Progenitor cell of endocrine pancreas (in vitro differentiated cells): ENCODE measurements around the gene TWIST2. TPM values are rescaled to one million over a fixed set of nuclear protein-coding genes. Genes with fewer than 3 reads are reported as not detected.

ENCODE experiments used
- DNase-seq: peaks from one replicate; pipeline ENCODE4 v3.0.0; 2021; ENCODE audit warnings: low spot score; ENCODE audit not compliant: unreplicated experiment
- H3K27ac Mint-ChIP-seq: 2 replicates; pipeline ENCODE4 v1.8.0; 2021; ENCODE audit warnings: mild to moderate bottlenecking, moderate library complexity, mixed read lengths
- H3K27me3 Mint-ChIP-seq: 2 replicates; pipeline ENCODE4 v1.8.0; 2021; ENCODE audit warnings: mixed read lengths
- H3K36me3 Mint-ChIP-seq: 2 replicates; pipeline ENCODE4 v1.8.0; 2022; ENCODE audit warnings: mixed read lengths; ENCODE audit not compliant: insufficient read depth
- H3K4me1 Mint-ChIP-seq: 2 replicates; pipeline ENCODE4 v1.8.0; 2021; ENCODE audit warnings: low read depth, mixed read lengths
- H3K4me3 Mint-ChIP-seq: 2 replicates; pipeline ENCODE4 v1.8.0; 2021; ENCODE audit warnings: low read depth, mild to moderate bottlenecking, moderate library complexity, mixed read lengths
- H3K9me3 Mint-ChIP-seq: 2 replicates; pipeline ENCODE4 v1.8.0; 2021; ENCODE audit warnings: low read depth, mixed read lengths
- total RNA-seq: library from RNA; stranded (reverse); gene quantifications from 2 replicates; pipeline ENCODE4 v1.2.1, GENCODE V29; 2021
- TF ChIP-seq, protein P1 (sequence below): fragments of 200-600 bp; sonication (generic); IDR thresholded peaks from one replicate; pipeline ENCODE4 v1.5.0; 2021; ENCODE audit warnings: antibody characterized with exemption, mild to moderate bottlenecking; ENCODE audit not compliant: unreplicated experiment

Gene TWIST2
- total RNA-seq, 1 donor from 2014 or later = not detected

DNA sequence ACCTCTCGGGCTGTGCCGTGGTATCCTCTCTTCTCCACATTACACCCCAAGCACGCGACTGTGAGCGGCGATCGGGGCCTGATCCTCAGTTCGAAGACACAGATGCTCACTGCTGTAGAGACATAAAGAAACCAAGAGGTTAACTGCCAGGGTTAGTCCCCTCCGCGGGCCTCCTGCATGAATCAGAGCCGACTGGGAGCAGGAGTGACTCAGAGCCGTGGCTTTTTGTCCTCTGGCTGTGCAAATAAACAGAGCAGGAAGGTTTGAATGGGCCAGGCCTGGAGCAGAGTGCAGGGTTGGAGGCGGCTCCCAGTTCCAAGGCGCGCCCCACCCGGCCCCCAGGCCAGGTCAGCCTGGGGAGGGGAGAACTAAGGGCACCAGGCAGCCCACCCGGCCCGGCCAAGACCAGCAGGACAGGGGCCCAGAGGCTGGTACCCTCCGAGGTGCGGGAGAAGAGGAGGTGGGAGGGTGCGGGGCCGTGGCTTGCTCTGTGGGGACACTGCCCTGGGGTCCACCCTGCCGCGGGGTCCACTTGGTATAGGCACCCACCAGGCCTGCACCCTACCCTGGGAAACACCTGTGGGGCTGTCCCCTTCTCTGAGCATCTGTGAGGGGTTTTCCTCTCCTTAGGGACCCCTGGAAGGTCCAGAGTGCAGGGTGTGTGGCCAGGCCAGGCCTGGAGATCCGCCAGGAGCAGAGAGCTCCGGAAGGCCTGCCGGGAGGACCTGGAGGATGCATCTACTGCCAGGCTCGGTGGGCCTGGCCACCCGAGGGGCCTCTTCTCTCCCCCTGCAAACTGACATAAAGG, 16.5 kb downstream of the TWIST2 start:
- Mint-ChIP-seq H3K4me3 (peak overlapping the region; percentile 16), H3K4me1 (peaks cover 8% of the 10 kb centered on the region), H3K27ac (peak overlapping the region; percentile 98), H3K27me3 (peaks cover 8% of the 10 kb centered on the region), H3K36me3 (no peaks in the 10 kb centered on the region), H3K9me3 (no peaks in the 10 kb centered on the region)
- peak; percentile 56 for DNase-seq
- TF ChIP-seq, protein P1, sequence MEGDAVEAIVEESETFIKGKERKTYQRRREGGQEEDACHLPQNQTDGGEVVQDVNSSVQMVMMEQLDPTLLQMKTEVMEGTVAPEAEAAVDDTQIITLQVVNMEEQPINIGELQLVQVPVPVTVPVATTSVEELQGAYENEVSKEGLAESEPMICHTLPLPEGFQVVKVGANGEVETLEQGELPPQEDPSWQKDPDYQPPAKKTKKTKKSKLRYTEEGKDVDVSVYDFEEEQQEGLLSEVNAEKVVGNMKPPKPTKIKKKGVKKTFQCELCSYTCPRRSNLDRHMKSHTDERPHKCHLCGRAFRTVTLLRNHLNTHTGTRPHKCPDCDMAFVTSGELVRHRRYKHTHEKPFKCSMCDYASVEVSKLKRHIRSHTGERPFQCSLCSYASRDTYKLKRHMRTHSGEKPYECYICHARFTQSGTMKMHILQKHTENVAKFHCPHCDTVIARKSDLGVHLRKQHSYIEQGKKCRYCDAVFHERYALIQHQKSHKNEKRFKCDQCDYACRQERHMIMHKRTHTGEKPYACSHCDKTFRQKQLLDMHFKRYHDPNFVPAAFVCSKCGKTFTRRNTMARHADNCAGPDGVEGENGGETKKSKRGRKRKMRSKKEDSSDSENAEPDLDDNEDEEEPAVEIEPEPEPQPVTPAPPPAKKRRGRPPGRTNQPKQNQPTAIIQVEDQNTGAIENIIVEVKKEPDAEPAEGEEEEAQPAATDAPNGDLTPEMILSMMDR = no peak

- DNase-seq = no peak
- TF ChIP-seq, protein P1 = no peak
- H3K4me3 Mint-ChIP-seq = no peak overlapping the region
- H3K27me3 Mint-ChIP-seq = peaks cover 8% of the 10 kb centered on the region
- H3K9me3 Mint-ChIP-seq = no peaks in the 10 kb centered on the region
- H3K27ac Mint-ChIP-seq = peak overlapping the region; percentile 29
- H3K4me1 Mint-ChIP-seq = peaks cover 8% of the 10 kb centered on the region
- no peaks in the 10 kb centered on the region for H3K36me3 Mint-ChIP-seq
These were observed 17.3 kb downstream of the TWIST2 start for GRCh38 chr2:238865015-238865719.

GRCh38 chr2:238865744-238866355, 18.0 kb downstream of the TWIST2 start:
- Mint-ChIP-seq H3K27ac (no peak overlapping the region), H3K9me3 (no peaks in the 10 kb centered on the region), H3K4me3 (no peak overlapping the region), H3K4me1 (peaks cover 8% of the 10 kb centered on the region), H3K36me3 (no peaks in the 10 kb centered on the region), H3K27me3 (peaks cover 8% of the 10 kb centered on the region)
- TF ChIP-seq, protein P1 = no peak
- no peak for DNase-seq

DNA sequence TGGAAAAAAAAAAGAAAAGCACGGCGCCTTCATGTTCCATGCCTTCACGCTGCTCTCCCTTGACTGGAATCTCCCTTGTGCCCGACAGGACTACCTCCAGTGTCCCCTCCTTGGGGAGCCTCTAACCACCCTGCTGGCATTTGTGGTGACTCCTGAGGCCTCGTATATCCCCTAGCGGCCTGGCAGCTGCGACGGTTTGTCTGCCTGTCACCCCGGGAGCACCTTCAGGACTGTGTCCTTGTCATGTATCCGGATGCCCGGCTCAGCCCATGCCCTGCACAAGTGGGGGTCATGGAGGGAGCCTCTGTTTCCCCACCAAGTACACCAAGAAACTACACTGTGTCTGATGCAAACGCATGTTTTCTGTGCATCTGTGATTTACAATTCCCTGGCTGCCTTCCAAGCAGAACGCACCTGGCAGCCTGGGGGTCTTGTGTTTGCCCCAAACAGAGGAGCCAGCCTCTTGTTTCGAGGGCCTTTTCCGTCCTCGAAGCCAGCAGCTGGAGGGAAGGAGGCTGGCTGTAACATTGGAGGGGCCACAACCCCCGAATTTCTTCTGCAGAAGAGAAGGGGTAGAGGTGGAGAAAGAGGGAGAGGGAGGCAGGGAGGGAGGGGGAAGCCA, 18.9 kb downstream of the TWIST2 start:
- Mint-ChIP-seq H3K27ac (no peak overlapping the region), H3K9me3 (no peaks in the 10 kb centered on the region), H3K4me1 (peaks cover 8% of the 10 kb centered on the region), H3K27me3 (peaks cover 4% of the 10 kb centered on the region), H3K4me3 (no peak overlapping the region), H3K36me3 (no peaks in the 10 kb centered on the region)
- TF ChIP-seq, protein P1 = no peak
- DNase-seq = no peak

DNA sequence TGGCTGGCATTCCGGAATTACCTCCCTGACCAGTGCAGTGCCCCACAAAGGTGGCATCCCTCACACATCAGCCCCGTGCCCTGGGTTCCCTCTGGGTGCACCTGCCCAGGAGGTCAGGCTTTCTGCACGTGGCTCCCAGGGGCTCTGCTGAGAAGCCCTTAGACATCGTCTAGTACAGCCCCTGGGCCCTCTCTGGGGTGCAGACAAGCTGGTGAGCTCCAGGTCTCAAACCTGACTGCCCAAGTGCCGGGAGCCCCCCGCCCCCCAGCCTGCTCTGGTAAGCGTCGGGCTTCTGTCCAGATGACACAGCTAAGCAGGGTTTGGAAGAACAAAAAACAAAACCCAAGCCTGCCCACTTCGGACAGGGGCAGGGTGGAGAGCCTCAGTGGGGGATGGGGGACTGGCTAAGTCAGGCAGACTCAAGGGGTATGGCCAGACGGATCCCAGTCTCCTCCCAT, 20.2 kb downstream of the TWIST2 start:
- H3K9me3 Mint-ChIP-seq = no peaks in the 10 kb centered on the region
- TF ChIP-seq, protein P1 = no peak
- no peak overlapping the region for H3K4me3 Mint-ChIP-seq
- no peaks in the 10 kb centered on the region for H3K36me3 Mint-ChIP-seq
- H3K27ac Mint-ChIP-seq = no peak overlapping the region
- H3K27me3 Mint-ChIP-seq = peaks cover 4% of the 10 kb centered on the region
- DNase-seq = no peak
- peaks cover 8% of the 10 kb centered on the region for H3K4me1 Mint-ChIP-seq
